ENCODE results near the gene DIS3L2. TPM values are rescaled to one million over a fixed set of nuclear protein-coding genes. Genes with fewer than 3 reads are reported as not detected.

Gene DIS3L2
- total RNA-seq, 1 experiment from 2014 or later, result 33.1 TPM

- DNase-seq (ENCODE audit: low spot score), result no peak
- in situ Hi-C loops (cut with HindIII; ENCODE audit: low sequenced_read_pairs), result no loop called here
These were observed 241.8 kb downstream of the DIS3L2 start for GRCh38 chr2:232203166-232203891.

- in situ Hi-C loops (cut with HindIII; ENCODE audit: low sequenced_read_pairs), result no loop called here
- no peak for DNase-seq (ENCODE audit: low spot score)
These were observed 242.4 kb downstream of the DIS3L2 start for GRCh38 chr2:232203936-232204335.

- DNase-seq (ENCODE audit: low spot score), result peak; percentile 7
- in situ Hi-C loops (cut with HindIII; ENCODE audit: low sequenced_read_pairs), result no loop called here
These were observed 243.0 kb downstream of the DIS3L2 start for GRCh38 chr2:232204457-232204931.

- in situ Hi-C loops (cut with HindIII; ENCODE audit: low sequenced_read_pairs), result no loop called here
- DNase-seq (ENCODE audit: low spot score), result no peak
These were observed 245.7 kb downstream of the DIS3L2 start for GRCh38 chr2:232207174-232207573.

GRCh38 chr2:232210306-232210705 lies 248.8 kb downstream of the DIS3L2 start:
- no peak for DNase-seq (ENCODE audit: low spot score)
- in situ Hi-C loops (cut with HindIII; ENCODE audit: low sequenced_read_pairs), result no loop called here

DNA sequence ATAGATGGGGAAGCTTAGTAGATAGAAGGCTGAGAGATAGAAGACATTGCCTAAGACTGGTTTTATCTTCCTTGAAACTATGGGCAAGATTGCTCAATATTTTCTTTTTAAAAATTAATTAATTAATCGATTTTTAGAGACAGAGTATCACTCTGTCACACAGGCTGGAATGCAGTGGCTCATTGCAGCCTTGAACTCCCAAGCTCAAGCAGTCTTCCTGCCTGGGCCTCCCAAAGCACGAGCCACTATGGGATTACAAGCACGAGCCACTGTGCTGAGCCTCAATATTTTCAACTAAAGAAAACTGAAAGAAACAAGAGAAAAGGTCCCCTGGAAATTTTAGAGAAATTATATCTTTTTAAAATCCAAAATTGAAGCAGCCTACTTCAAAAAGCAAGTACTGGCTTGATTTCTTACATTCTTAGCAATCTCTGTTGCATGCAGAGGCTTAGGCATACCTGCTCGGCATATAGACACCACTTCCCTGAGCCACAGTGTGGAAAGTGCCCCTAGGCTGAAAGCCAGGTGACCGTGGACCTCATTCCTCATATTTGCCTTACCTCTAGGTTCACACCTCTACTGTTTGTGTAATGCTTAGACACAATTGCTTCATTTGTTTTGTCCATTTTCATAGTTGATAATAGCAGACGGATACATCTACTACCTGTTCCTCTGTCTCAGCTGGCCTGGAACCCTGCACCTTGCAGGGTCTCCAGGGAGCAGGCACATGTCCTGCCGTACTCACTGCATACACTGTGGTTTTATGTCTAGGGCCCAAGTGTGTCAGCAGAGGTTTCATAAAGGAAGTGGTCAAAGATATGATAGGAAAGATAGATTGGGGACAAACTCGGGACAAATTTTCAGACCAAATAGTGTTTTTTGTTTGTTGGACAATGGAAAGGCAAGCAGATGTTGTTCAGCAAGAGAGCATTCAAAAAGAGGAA lies 250.5 kb downstream of the DIS3L2 start:
- in situ Hi-C loops (cut with HindIII; ENCODE audit: low sequenced_read_pairs), result no loop called here
- no peak for DNase-seq (ENCODE audit: low spot score)

- no peak for DNase-seq (ENCODE audit: low spot score)
- in situ Hi-C loops (cut with HindIII; ENCODE audit: low sequenced_read_pairs), result no loop called here
These were observed 251.7 kb downstream of the DIS3L2 start for GRCh38 chr2:232213176-232213575.

DNA sequence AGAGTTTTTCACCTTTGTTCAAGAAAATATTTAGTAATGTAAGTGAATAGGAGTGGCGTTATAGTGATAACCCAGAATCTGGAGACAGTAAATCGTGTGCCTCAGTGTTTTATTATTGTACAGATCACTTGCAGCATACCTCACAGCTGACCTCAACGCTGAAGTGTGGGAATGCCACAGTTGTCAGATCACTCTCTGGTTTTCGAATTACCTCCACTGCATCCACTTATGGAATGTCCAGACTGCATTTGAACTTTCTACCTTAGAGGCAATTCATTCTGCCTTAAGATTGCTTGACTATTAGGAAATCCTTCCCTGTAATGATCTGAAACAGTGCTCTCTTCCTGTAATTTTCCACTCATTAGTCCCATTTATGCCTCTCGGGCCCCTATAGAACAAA lies 252.5 kb downstream of the DIS3L2 start:
- DNase-seq (ENCODE audit: low spot score), result no peak
- in situ Hi-C loops (cut with HindIII; ENCODE audit: low sequenced_read_pairs), result no loop called here

DNA sequence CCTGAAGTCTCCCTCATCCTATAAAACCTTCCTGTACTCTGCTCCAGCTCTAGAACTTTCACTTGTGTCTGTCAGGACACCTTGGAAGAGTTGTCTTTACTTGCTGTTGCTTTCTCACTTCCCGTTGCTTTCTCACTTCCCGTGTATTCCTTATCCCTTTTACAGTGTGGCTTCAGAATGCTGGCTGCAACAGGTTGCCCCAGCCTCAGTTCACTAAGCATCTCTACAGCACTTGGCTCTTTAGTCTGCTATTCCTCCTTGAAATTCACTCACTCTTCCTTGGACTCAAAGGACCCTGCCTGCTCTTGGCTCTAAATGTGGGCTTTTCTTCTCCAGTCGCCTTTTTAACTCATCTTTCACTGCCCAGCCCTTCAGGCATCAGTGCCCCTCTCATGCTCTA lies 254.5 kb downstream of the DIS3L2 start:
- in situ Hi-C loops (cut with HindIII; ENCODE audit: low sequenced_read_pairs), result no loop called here
- no peak for DNase-seq (ENCODE audit: low spot score)

GRCh38 chr2:232218778-232219495 lies 257.4 kb downstream of the DIS3L2 start:
- in situ Hi-C loops (cut with HindIII; ENCODE audit: low sequenced_read_pairs), result no loop called here
- no peak for DNase-seq (ENCODE audit: low spot score)

- in situ Hi-C loops (cut with HindIII; ENCODE audit: low sequenced_read_pairs), result no loop called here
- DNase-seq (ENCODE audit: low spot score), result no peak
These were observed 258.0 kb downstream of the DIS3L2 start for GRCh38 chr2:232219496-232219870.

GRCh38 chr2:232219932-232220331 lies 258.4 kb downstream of the DIS3L2 start:
- no peak for DNase-seq (ENCODE audit: low spot score)
- in situ Hi-C loops (cut with HindIII; ENCODE audit: low sequenced_read_pairs), result no loop called here

GRCh38 chr2:232225429-232225828 lies 263.9 kb downstream of the DIS3L2 start:
- no peak for DNase-seq (ENCODE audit: low spot score)
- in situ Hi-C loops (cut with HindIII; ENCODE audit: low sequenced_read_pairs), result no loop called here

- no peak for DNase-seq (ENCODE audit: low spot score)
- in situ Hi-C loops (cut with HindIII; ENCODE audit: low sequenced_read_pairs), result no loop called here
These were observed 264.4 kb downstream of the DIS3L2 start for GRCh38 chr2:232225895-232226294.

GRCh38 chr2:232228332-232228731 lies 266.8 kb downstream of the DIS3L2 start:
- no peak for DNase-seq (ENCODE audit: low spot score)

GRCh38 chr2:232228971-232229894 lies 267.7 kb downstream of the DIS3L2 start:
- DNase-seq (ENCODE audit: low spot score), result no peak
- in situ Hi-C loops (cut with HindIII; ENCODE audit: low sequenced_read_pairs), result no loop called here

More at GRCh38 chr2:232228332-232228731, 266.8 kb downstream of the DIS3L2 start:
- in situ Hi-C loops (cut with HindIII; ENCODE audit: low sequenced_read_pairs), result no loop called here

GRCh38 chr2:232229911-232230310 lies 268.4 kb downstream of the DIS3L2 start:
- DNase-seq (ENCODE audit: low spot score), result no peak
- in situ Hi-C loops (cut with HindIII; ENCODE audit: low sequenced_read_pairs), result no loop called here

GRCh38 chr2:232230560-232230959 lies 269.0 kb downstream of the DIS3L2 start:
- no peak for DNase-seq (ENCODE audit: low spot score)
- in situ Hi-C loops (cut with HindIII; ENCODE audit: low sequenced_read_pairs), result no loop called here

DNA sequence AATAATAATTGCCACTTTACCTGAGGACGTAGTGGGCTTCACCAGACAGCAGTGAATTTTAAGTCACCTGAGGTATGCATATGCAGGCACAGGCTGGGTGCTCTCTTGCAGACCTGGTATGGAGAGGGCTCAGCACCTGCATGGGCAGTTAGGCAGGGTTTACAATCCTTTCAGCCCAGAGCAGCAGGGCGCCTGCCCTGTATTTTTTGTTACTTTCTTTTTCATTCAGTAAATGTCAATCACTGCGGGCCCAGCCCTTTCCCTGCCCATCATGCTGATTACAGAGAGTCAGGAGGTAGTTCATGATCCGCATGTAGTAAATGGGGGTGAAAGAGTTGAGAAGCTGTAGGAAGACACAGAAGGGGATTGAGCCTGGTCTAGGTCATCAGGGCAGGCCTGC lies 270.0 kb downstream of the DIS3L2 start:
- DNase-seq (ENCODE audit: low spot score), result no peak
- in situ Hi-C loops (cut with HindIII; ENCODE audit: low sequenced_read_pairs), result no loop called here

All from G401 (cell line).